Colonic mucosa (tissue), 4 donors: Measurements from ENCODE around the gene HERC3. TPM values are rescaled to one million over a fixed set of nuclear protein-coding genes. Genes with fewer than 3 reads are reported as not detected.

ENCODE experiments used
- DNase-seq: peaks from one replicate; pipeline ENCODE4 v3.0.0-alpha.2; 2020
- H3K27ac ChIP-seq: fragments of 200-600 bp; one replicate; pipeline ENCODE4 v1.8.0; 2021
- H3K27me3 ChIP-seq: fragments of 200-600 bp; one replicate; pipeline ENCODE4 v1.8.0; 2021
- H3K36me3 ChIP-seq: fragments of 200-600 bp; one replicate; pipeline ENCODE4 v1.8.0; 2021
- H3K4me1 ChIP-seq: fragments of 200-600 bp; one replicate; pipeline ENCODE4 v1.8.0; 2021; ENCODE audit warnings: mild to moderate bottlenecking
- H3K4me3 ChIP-seq: fragments of 200-600 bp; one replicate; pipeline ENCODE4 v1.8.0; 2021
- H3K9ac ChIP-seq, 2 donors: one replicate each; pipeline ENCODE4 v1.7.0; 2013; ENCODE audit warnings: control low read depth in 2 of 2, low read depth in 2 of 2, low read length in 2 of 2
- H3K9me3 ChIP-seq: fragments of 200-600 bp; one replicate; pipeline ENCODE4 v1.8.0; 2021
- intact Hi-C: fragments of 100-400 bp; cut with DNase I; formaldehyde crosslinking; loops from one replicate; pipeline ENCODE4 v1.14.1; 2022
- total RNA-seq, 2 donors: library from RNA; stranded (reverse); fragmentation: NEBNext Ultra II Directional in 1 of 2; extraction: Animal tissue kit (Norgen Biotek cat#: 25700) in 1 of 2; gene quantifications; one replicate each; pipeline ENCODE4 v1.2.1, GENCODE V29; 2021
- TF ChIP-seq, protein P1 (sequence below): fragments of 200-600 bp; IDR thresholded peaks from one replicate; pipeline ENCODE4 v1.8.0; 2022; ENCODE audit warnings: antibody characterized with exemption, mild to moderate bottlenecking
- donor health status: healthy.
- donor health status: DM: no; HTN: no; CAD: no.
- donor health status: DM: no; HTN: no; CAD: no.

The HERC3 gene
- total RNA-seq, 2 donors from 2014 or later = 23.0 to 51.4 TPM

DNA sequence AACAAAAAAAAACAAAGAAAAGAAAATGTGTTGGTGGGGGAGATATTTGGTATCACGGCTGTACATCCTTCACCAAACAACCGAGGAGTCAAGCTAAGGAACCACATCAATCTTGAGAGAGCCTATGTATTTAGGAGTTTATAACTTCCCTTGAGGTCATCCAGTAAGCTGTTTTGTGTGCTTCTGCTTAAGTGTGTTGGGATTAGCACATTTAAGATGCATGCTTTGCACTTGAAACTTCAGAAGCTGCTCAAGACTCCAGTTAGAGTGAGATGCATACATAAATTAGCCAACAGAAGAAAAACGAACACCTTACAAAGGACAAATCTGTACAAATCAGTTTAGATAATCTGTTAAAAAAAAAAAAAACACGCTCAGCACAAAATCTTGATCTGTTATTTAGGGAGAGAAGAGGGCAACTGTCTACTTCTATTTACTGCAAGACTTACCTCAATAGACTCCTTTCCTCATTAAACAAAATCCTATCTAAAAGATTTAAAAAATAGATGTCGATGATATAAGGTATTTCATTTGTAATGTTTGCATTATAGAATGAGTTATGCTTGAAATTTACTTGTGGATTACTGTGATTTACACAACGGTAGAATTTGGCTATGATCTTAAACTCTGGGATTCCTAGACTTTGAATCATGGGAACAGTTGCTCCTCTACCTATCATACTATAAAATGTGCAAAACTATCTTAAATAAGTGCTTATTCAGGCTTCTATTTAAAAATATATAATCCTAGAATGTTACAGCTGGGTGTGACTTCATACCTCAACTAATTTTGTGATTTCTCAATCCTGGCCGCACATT is 159.2 kb downstream of the HERC3 start:
- no peak for DNase-seq
- Histone ChIP-seq H3K36me3 (peaks cover 9% of the 10 kb centered on the region), H3K9ac (no peak overlapping the region), H3K9me3 (no peaks in the 10 kb centered on the region), H3K4me3 (no peak overlapping the region), H3K27ac (no peak overlapping the region), H3K4me1 (no peaks in the 10 kb centered on the region), H3K27me3 (no peaks in the 10 kb centered on the region)
- TF ChIP-seq, protein P1, sequence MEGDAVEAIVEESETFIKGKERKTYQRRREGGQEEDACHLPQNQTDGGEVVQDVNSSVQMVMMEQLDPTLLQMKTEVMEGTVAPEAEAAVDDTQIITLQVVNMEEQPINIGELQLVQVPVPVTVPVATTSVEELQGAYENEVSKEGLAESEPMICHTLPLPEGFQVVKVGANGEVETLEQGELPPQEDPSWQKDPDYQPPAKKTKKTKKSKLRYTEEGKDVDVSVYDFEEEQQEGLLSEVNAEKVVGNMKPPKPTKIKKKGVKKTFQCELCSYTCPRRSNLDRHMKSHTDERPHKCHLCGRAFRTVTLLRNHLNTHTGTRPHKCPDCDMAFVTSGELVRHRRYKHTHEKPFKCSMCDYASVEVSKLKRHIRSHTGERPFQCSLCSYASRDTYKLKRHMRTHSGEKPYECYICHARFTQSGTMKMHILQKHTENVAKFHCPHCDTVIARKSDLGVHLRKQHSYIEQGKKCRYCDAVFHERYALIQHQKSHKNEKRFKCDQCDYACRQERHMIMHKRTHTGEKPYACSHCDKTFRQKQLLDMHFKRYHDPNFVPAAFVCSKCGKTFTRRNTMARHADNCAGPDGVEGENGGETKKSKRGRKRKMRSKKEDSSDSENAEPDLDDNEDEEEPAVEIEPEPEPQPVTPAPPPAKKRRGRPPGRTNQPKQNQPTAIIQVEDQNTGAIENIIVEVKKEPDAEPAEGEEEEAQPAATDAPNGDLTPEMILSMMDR = no peak
- intact Hi-C loops = no loop called here

GRCh38 chr4:88752076-88752463 is 159.8 kb downstream of the HERC3 start:
- Histone ChIP-seq H3K4me3 (no peak overlapping the region), H3K9ac (no peak overlapping the region), H3K4me1 (no peaks in the 10 kb centered on the region), H3K27me3 (no peaks in the 10 kb centered on the region), H3K27ac (no peak overlapping the region), H3K9me3 (no peaks in the 10 kb centered on the region), H3K36me3 (peaks cover 9% of the 10 kb centered on the region)
- intact Hi-C loops = no loop called here
- TF ChIP-seq, protein P1 = no peak
- DNase-seq = no peak

GRCh38 chr4:88752754-88753153 is 160.5 kb downstream of the HERC3 start:
- TF ChIP-seq, protein P1 = no peak
- H3K27me3 ChIP-seq = no peaks in the 10 kb centered on the region
- H3K9me3 ChIP-seq = no peaks in the 10 kb centered on the region
- H3K27ac ChIP-seq = no peak overlapping the region
- no peak overlapping the region for H3K4me3 ChIP-seq
- intact Hi-C loops = no loop called here
- H3K36me3 ChIP-seq = peaks cover 9% of the 10 kb centered on the region
- H3K9ac ChIP-seq = no peak overlapping the region
- H3K4me1 ChIP-seq = no peaks in the 10 kb centered on the region
- no peak for DNase-seq

- no peak overlapping the region for H3K27ac ChIP-seq
- DNase-seq = no peak
- H3K9ac ChIP-seq = no peak overlapping the region
- no peaks in the 10 kb centered on the region for H3K27me3 ChIP-seq
- TF ChIP-seq, protein P1 = no peak
- H3K36me3 ChIP-seq = no peaks in the 10 kb centered on the region
- intact Hi-C loops = no loop called here
- no peaks in the 10 kb centered on the region for H3K4me1 ChIP-seq
- no peaks in the 10 kb centered on the region for H3K9me3 ChIP-seq
- H3K4me3 ChIP-seq = no peak overlapping the region
Observed at GRCh38 chr4:88753658-88754571, 161.6 kb downstream of the HERC3 start.

- Histone ChIP-seq H3K9me3 (no peaks in the 10 kb centered on the region), H3K9ac (no peak overlapping the region), H3K27me3 (no peaks in the 10 kb centered on the region), H3K27ac (no peak overlapping the region), H3K4me3 (no peak overlapping the region), H3K36me3 (no peaks in the 10 kb centered on the region), H3K4me1 (no peaks in the 10 kb centered on the region)
- TF ChIP-seq, protein P1 = no peak
- no peak for DNase-seq
- intact Hi-C loops = no loop called here
Observed at GRCh38 chr4:88754796-88755195, 162.5 kb downstream of the HERC3 start.
